Right ventricle myocardium inferior (tissue), 1 donor: Measurements from ENCODE around the gene VPS11. TPM values are rescaled to one million over a fixed set of nuclear protein-coding genes. Genes with fewer than 3 reads are reported as not detected.

ENCODE experiments used
- microRNA-seq: library from miRNA; unstranded; fragments of <30 nt; microRNA quantifications from one replicate; pipeline ENCODE4 v1.2.0, GENCODE V29; 2020
- total RNA-seq: library from RNA; stranded (reverse); fragmentation: NEBNext Ultra II Directional; extraction: Animal tissue kit (Norgen Biotek cat#: 25700); gene quantifications from one replicate; pipeline ENCODE4 v1.2.1, GENCODE V29; 2021
- donor health status: DM: no; HTN: yes; CAD: no; lungs with severe emphysema.

VPS11 gene
- total RNA-seq, 1 donor from 2014 or later, result 19.3 TPM

Small RNA genes within 50 kb of the gene (microRNA-seq; reads per million reads assigned to microRNA genes)
- gene MIR3656, result not detected

Other genes starting within 250 kb of the VPS11 start
- not detected for gene CXCR5, start 183.9 kb upstream of the VPS11 start, total RNA-seq
- gene BCL9L, start 141.9 kb upstream of the VPS11 start, total RNA-seq, result 44.5 TPM
- gene UPK2, start 111.5 kb upstream of the VPS11 start, total RNA-seq, result not detected
- not detected for gene FOXR1, start 96.1 kb upstream of the VPS11 start, total RNA-seq
- gene CENATAC, start 69.7 kb upstream of the VPS11 start, total RNA-seq, result 9.1 TPM
- 876 TPM for gene RPS25, start 49.5 kb upstream of the VPS11 start, total RNA-seq
- 29.6 TPM for gene TRAPPC4, start 49.1 kb upstream of the VPS11 start, total RNA-seq
- gene SLC37A4, start 36.9 kb upstream of the VPS11 start, total RNA-seq, result 7.2 TPM
- gene HYOU1, start 10.6 kb upstream of the VPS11 start, total RNA-seq, result 78.3 TPM
- 22.8 TPM for gene HMBS, start 17.1 kb downstream of the VPS11 start, total RNA-seq
- 21.1 TPM for gene DPAGT1, start 34.0 kb downstream of the VPS11 start, total RNA-seq
- 11.8 TPM for gene C2CD2L, start 39.5 kb downstream of the VPS11 start, total RNA-seq
- gene HINFP, start 53.8 kb downstream of the VPS11 start, total RNA-seq, result 13.0 TPM
- gene ABCG4, start 81.2 kb downstream of the VPS11 start, total RNA-seq, result 1.3 TPM
- gene NLRX1, start 100.9 kb downstream of the VPS11 start, total RNA-seq, result 32.4 TPM
- gene NHERF4, start 117.7 kb downstream of the VPS11 start, total RNA-seq, result not detected
- 7.1 TPM for gene CBL, start 138.5 kb downstream of the VPS11 start, total RNA-seq
- 68.7 TPM for gene MCAM, start 249.3 kb downstream of the VPS11 start, total RNA-seq